Medulla oblongata (tissue), 1 donor: Measurements from ENCODE around the gene HECTD4.

ENCODE experiments used
- DNase-seq: peaks from one replicate; pipeline ENCODE4 v3.0.0-alpha.2; 2015; ENCODE audit errors: extremely low spot score

The HECTD4 gene

GRCh38 chr12:112208301-112208910 is 173.8 kb downstream of the HECTD4 start:
- DNase-seq, result no peak

GRCh38 chr12:112207397-112207924 is 174.8 kb downstream of the HECTD4 start:
- DNase-seq, result no peak

- DNase-seq, result no peak
Measured at GRCh38 chr12:112206944-112207343, 175.3 kb downstream of the HECTD4 start.

GRCh38 chr12:112199136-112199535 is 183.1 kb downstream of the HECTD4 start:
- no peak for DNase-seq

GRCh38 chr12:112198120-112198733 is 184.0 kb downstream of the HECTD4 start:
- peak; percentile 66 for DNase-seq

- no peak for DNase-seq
Measured at GRCh38 chr12:112196196-112196875, 185.9 kb downstream of the HECTD4 start.

- DNase-seq, result no peak
Measured at GRCh38 chr12:112194601-112195247, 187.5 kb downstream of the HECTD4 start.

GRCh38 chr12:112192475-112192874 is 189.8 kb downstream of the HECTD4 start:
- no peak for DNase-seq

- no peak for DNase-seq
Measured at GRCh38 chr12:112191840-112192321, 190.3 kb downstream of the HECTD4 start.

GRCh38 chr12:112191201-112191600 is 191.0 kb downstream of the HECTD4 start:
- DNase-seq, result no peak

GRCh38 chr12:112190231-112191025 is 191.8 kb downstream of the HECTD4 start:
- no peak for DNase-seq

GRCh38 chr12:112188130-112188830 is 194.0 kb downstream of the HECTD4 start:
- DNase-seq, result no peak

- DNase-seq, result peak; percentile 22
Measured at GRCh38 chr12:112185093-112185923, 196.9 kb downstream of the HECTD4 start.

- no peak for DNase-seq
Measured at GRCh38 chr12:112184056-112184887, 198.0 kb downstream of the HECTD4 start.

GRCh38 chr12:112183141-112184021 is 198.8 kb downstream of the HECTD4 start:
- DNase-seq, result peak; percentile 71

- DNase-seq, result peak; percentile 96
Measured at GRCh38 chr12:112182499-112182898, 199.7 kb downstream of the HECTD4 start.

- no peak for DNase-seq
Measured at GRCh38 chr12:112180422-112180821, 201.8 kb downstream of the HECTD4 start.

- no peak for DNase-seq
Measured at GRCh38 chr12:112179916-112180315, 202.3 kb downstream of the HECTD4 start.
